Astrocyte (in vitro differentiated cells and primary cell): ENCODE measurements around the gene BMF.

Experiments
- CTCF ChIP-seq: IDR thresholded peaks from 2 replicates; pipeline ENCODE4 v1.5.1; 2011; ENCODE audit warnings: low read depth, mild to moderate bottlenecking, inconsistent platforms, low read length, moderate library complexity; ENCODE audit not compliant: insufficient read depth
- EZH2 ChIP-seq: IDR thresholded peaks from 2 replicates; pipeline ENCODE4 v1.6.1; 2012; ENCODE audit warnings: mild to moderate bottlenecking, low read length, inconsistent platforms; ENCODE audit not compliant: insufficient read depth

GRCh38 chr15:40048926-40049475 is 59.7 kb downstream of the BMF start:
- TF ChIP-seq CTCF: no peak
- no peak for TF ChIP-seq EZH2
